Aorta (tissue), 5 donors: Measurements from ENCODE around the gene TGIF1. TPM values are rescaled to one million over a fixed set of nuclear protein-coding genes. Genes with fewer than 3 reads are reported as not detected.
"Not testable (repeated sequence)": the region's sequence is repeated elsewhere in the genome, so short reads cannot be mapped to it uniquely, and the experiment has no call there.

Source experiments
- ATAC-seq: fragments of 200-7000 bp; cut with Tn5 transposase; one replicate; pipeline ENCODE4 v1.9.1; 2022; ENCODE audit warnings: moderate library complexity; ENCODE audit not compliant: low FRiP score
- DNase-seq, 2 donors: peaks; one replicate each; pipeline ENCODE4 v3.0.0-alpha.2; 2020
- H3K27ac ChIP-seq, 2 donors: one replicate each; pipeline ENCODE4 v1.5.1; 2013; ENCODE audit warnings: low read length in 2 of 2, mild to moderate bottlenecking in 2 of 2, moderate library complexity in 2 of 2, control low read depth in 1 of 2, inconsistent platforms in 1 of 2, low read depth in 1 of 2
- H3K27me3 ChIP-seq, 2 donors: one replicate each; pipeline ENCODE4 v1.6.1; 2013; ENCODE audit warnings: control low read depth in 1 of 2, low read length in 1 of 2, mild to moderate bottlenecking in 1 of 2, moderate library complexity in 1 of 2; ENCODE audit not compliant: insufficient read depth in 2 of 2, control insufficient read depth in 1 of 2
- H3K36me3 ChIP-seq, 2 donors: one replicate each; pipeline ENCODE4 v1.6.1; 2013; ENCODE audit warnings: control low read depth in 1 of 2, low read length in 1 of 2, mild to moderate bottlenecking in 1 of 2; ENCODE audit not compliant: insufficient read depth in 2 of 2, control insufficient read depth in 1 of 2
- H3K4me1 ChIP-seq, 2 donors: one replicate each; pipeline ENCODE4 v1.6.1; 2013; ENCODE audit warnings: low read length in 2 of 2, control low read depth in 1 of 2, mild to moderate bottlenecking in 1 of 2, moderate library complexity in 1 of 2; ENCODE audit not compliant: insufficient read depth in 2 of 2, control insufficient read depth in 1 of 2
- H3K4me3 ChIP-seq, 2 donors: one replicate each; pipeline ENCODE4 v1.5.1; 2013; ENCODE audit warnings: low read length in 2 of 2, control low read depth in 1 of 2, mild to moderate bottlenecking in 1 of 2
- H3K9me3 ChIP-seq: one replicate; pipeline ENCODE4 v1.6.1; 2013; ENCODE audit warnings: mild to moderate bottlenecking, low read length; ENCODE audit not compliant: control insufficient read depth
- WGBS, 2 donors: extraction: QIAGEN DNeasy Blood & Tissue Kit; methylation state at CpG; one replicate each; pipeline ENCODE4 v1.1.7; 2013; 5-methylcytosine and 5-hydroxymethylcytosine counted together
- intact Hi-C, 2 donors: fragments of 100-400 bp; cut with DNase I; formaldehyde crosslinking; loops; one replicate each; pipeline versions ENCODE4 v1.14.2 to v1.15.0; 2022
- polyA plus RNA-seq, 2 donors: library from polyadenylated mRNA; stranded (reverse); fragments of 200-250 nt; gene quantifications; one replicate each; pipeline ENCODE4 v1.2.3, GENCODE V29; 2013
- total RNA-seq, 2 donors: library from RNA; stranded (reverse); fragmentation: NEBNext Ultra II Directional; extraction: Animal tissue kit (Norgen Biotek cat#: 25700); gene quantifications; one replicate each; pipeline ENCODE4 v1.2.1, GENCODE V29; 2021
- donor health status: healthy with polysubstance abuse.
- donor health status: Bipolar disorder and iron deficiency.
- donor health status: DM: no; HTN: no; CAD: no.
- donor health status: DM: no; HTN: no; CAD: no.
- donor health status: DM: yes; HTN: yes; CAD: no.

TGIF1 gene
- total and polyA plus RNA-seq, 4 donors = 34.7 to 48.2 (median 41.5) TPM

- H3K4me1 ChIP-seq, H3K36me3 ChIP-seq, DNase-seq, intact Hi-C loops, H3K9me3 ChIP-seq, ATAC-seq, H3K27ac ChIP-seq, H3K27me3 ChIP-seq, H3K4me3 ChIP-seq: not testable (repeated sequence)
- 98 to 100% methylated on average over 3 of the region's 3 CpGs for WGBS, 2 donors
Observed at GRCh38 chr18:3410876-3411275, 39.1 kb upstream of the TGIF1 start.

- ATAC-seq (peak; percentile 48), DNase-seq (no peak)
- H3K36me3 ChIP-seq = no peaks in the 10 kb centered on the region
- no peak overlapping the region for H3K4me3 ChIP-seq
- intact Hi-C loops = no loop called here
- no peaks in the 10 kb centered on the region for H3K4me1 ChIP-seq
- 81 to 82% methylated on average over 3 of the region's 3 CpGs for WGBS, 2 donors
- no peaks in the 10 kb centered on the region for H3K27me3 ChIP-seq
- H3K9me3 ChIP-seq = no peaks in the 10 kb centered on the region
- no peak overlapping the region for H3K27ac ChIP-seq
Observed at GRCh38 chr18:3411327-3411726, 38.6 kb upstream of the TGIF1 start.

GRCh38 chr18:3411854-3412268 lies 38.1 kb upstream of the TGIF1 start:
- 14 to 25% methylated on average over 25 to 28 of the region's 28 CpGs for WGBS, 2 donors
- Histone ChIP-seq H3K27ac (no peak overlapping the region), H3K4me3 (peak overlapping the region in 1 of 2 donors; percentile 41), H3K4me1 (no peaks in the 10 kb centered on the region), H3K9me3 (no peaks in the 10 kb centered on the region), H3K36me3 (no peaks in the 10 kb centered on the region), H3K27me3 (no peaks in the 10 kb centered on the region)
- intact Hi-C loops = no loop called here
- DNase-seq = no peak
- no peak for ATAC-seq

- H3K27ac ChIP-seq, intact Hi-C loops, ATAC-seq, H3K4me1 ChIP-seq, DNase-seq, H3K36me3 ChIP-seq, H3K9me3 ChIP-seq, H3K27me3 ChIP-seq, H3K4me3 ChIP-seq: not testable (repeated sequence)
- 84 to 85% methylated on average over 9 of the region's 9 CpGs for WGBS, 2 donors
Observed at GRCh38 chr18:3412528-3412927, 37.4 kb upstream of the TGIF1 start.

- Histone ChIP-seq H3K4me3 (no peak overlapping the region), H3K27me3 (no peaks in the 10 kb centered on the region), H3K4me1 (no peaks in the 10 kb centered on the region), H3K36me3 (no peaks in the 10 kb centered on the region), H3K27ac (no peak overlapping the region), H3K9me3 (no peaks in the 10 kb centered on the region)
- intact Hi-C loops = no loop called here
- no peak for ATAC-seq
- WGBS, 2 donors = 84 to 93% methylated on average over 11 of the region's 11 CpGs
- no peak for DNase-seq
Observed at GRCh38 chr18:3415110-3415509, 34.9 kb upstream of the TGIF1 start.

GRCh38 chr18:3418083-3418482 lies 31.9 kb upstream of the TGIF1 start:
- intact Hi-C loops = no loop called here
- 76 to 94% methylated on average over 2 of the region's 2 CpGs for WGBS, 2 donors
- no peak overlapping the region for H3K4me3 ChIP-seq
- no peaks in the 10 kb centered on the region for H3K27me3 ChIP-seq
- no peaks in the 10 kb centered on the region for H3K9me3 ChIP-seq
- H3K36me3 ChIP-seq = no peaks in the 10 kb centered on the region
- ATAC-seq (no peak), DNase-seq (no peak)
- no peak overlapping the region for H3K27ac ChIP-seq
- no peaks in the 10 kb centered on the region for H3K4me1 ChIP-seq

GRCh38 chr18:3420919-3421279 lies 29.1 kb upstream of the TGIF1 start:
- Histone ChIP-seq H3K36me3 (no peaks in the 10 kb centered on the region), H3K4me3 (no peak overlapping the region), H3K9me3 (no peaks in the 10 kb centered on the region), H3K27me3 (no peaks in the 10 kb centered on the region), H3K27ac (no peak overlapping the region), H3K4me1 (no peaks in the 10 kb centered on the region)
- 87 to 89% methylated on average over 2 of the region's 2 CpGs for whole genome bisulfite sequencing, 2 donors
- ATAC-seq (no peak), DNase-seq (no peak)
- intact Hi-C loops = no loop called here

- no peak for ATAC-seq
- WGBS, 2 donors = 97 to 98% methylated on average over 10 of the region's 10 CpGs
- no peaks in the 10 kb centered on the region for H3K9me3 ChIP-seq
- no peaks in the 10 kb centered on the region for H3K27me3 ChIP-seq
- H3K4me3 ChIP-seq = no peak overlapping the region
- H3K36me3 ChIP-seq = no peaks in the 10 kb centered on the region
- DNase-seq = no peak
- no peaks in the 10 kb centered on the region for H3K4me1 ChIP-seq
- no peak overlapping the region for H3K27ac ChIP-seq
- intact Hi-C loops = no loop called here
Observed at GRCh38 chr18:3422905-3423304, 27.1 kb upstream of the TGIF1 start.

- ATAC-seq (no peak), DNase-seq (no peak)
- Histone ChIP-seq H3K4me3 (no peak overlapping the region), H3K27me3 (no peaks in the 10 kb centered on the region), H3K4me1 (no peaks in the 10 kb centered on the region), H3K36me3 (no peaks in the 10 kb centered on the region), H3K27ac (no peak overlapping the region), H3K9me3 (no peaks in the 10 kb centered on the region)
- intact Hi-C loops = no loop called here
- 48% methylated on average over 3 of the region's 3 CpGs for WGBS, 2 donors
Observed at GRCh38 chr18:3424280-3424890, 25.6 kb upstream of the TGIF1 start.
